ENCODE data around the gene ARHGEF1. TPM values are rescaled to one million over a fixed set of nuclear protein-coding genes. Genes with fewer than 3 reads are reported as not detected.

Gene ARHGEF1
- total RNA-seq, 2 donors from 2014 or later, result 43.8 to 104 TPM

- WGBS, 2 donors, result 46 to 50% methylated on average over 6 to 10 of the region's 10 CpGs
- Histone ChIP-seq H3K9me3 (no peaks in the 10 kb centered on the region), H3K36me3 (replicated peaks in 1 of 2; ENCODE audit: insufficient read depth in 1 of 2, low read depth in 2 of 2) (peaks cover 20 to 23% of the 10 kb centered on the region in 2 donors), H3K4me1 (peaks cover 49% of the 10 kb centered on the region), H3K27me3 (no peaks in the 10 kb centered on the region), H3K27ac (no peak overlapping the region), H3K4me3 (no peak overlapping the region)
- intact Hi-C loops (cut with DNase I), result no loop called here
- ATAC-seq (no peak), DNase-seq (no peak)
- TF ChIP-seq, protein P1, sequence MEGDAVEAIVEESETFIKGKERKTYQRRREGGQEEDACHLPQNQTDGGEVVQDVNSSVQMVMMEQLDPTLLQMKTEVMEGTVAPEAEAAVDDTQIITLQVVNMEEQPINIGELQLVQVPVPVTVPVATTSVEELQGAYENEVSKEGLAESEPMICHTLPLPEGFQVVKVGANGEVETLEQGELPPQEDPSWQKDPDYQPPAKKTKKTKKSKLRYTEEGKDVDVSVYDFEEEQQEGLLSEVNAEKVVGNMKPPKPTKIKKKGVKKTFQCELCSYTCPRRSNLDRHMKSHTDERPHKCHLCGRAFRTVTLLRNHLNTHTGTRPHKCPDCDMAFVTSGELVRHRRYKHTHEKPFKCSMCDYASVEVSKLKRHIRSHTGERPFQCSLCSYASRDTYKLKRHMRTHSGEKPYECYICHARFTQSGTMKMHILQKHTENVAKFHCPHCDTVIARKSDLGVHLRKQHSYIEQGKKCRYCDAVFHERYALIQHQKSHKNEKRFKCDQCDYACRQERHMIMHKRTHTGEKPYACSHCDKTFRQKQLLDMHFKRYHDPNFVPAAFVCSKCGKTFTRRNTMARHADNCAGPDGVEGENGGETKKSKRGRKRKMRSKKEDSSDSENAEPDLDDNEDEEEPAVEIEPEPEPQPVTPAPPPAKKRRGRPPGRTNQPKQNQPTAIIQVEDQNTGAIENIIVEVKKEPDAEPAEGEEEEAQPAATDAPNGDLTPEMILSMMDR (IDR thresholded peaks at IDR 0.05), result no peak
- no peak for TF ChIP-seq POLR2A (IDR thresholded peaks at IDR 0.05)
These were observed 14.6 kb upstream of the ARHGEF1 start for GRCh38 chr19:41868120-41868988.

DNA sequence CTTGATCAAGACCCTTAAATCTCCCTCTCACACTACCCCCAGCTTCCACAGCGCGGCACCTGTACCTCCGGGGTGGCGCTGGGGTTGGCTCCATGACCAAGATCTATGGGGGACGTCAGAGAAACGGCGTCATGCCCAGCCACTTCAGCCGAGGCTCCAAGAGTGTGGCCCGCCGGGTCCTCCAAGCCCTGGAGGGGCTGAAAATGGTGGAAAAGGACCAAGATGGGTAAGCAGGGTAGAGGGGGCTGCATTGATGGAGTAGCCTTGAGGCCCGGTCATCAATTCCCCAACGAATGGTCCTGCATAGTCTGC is 14.0 kb upstream of the ARHGEF1 start:
- ATAC-seq (no peak), DNase-seq (no peak)
- Histone ChIP-seq H3K27ac (no peak overlapping the region), H3K4me3 (no peak overlapping the region), H3K9me3 (no peaks in the 10 kb centered on the region), H3K27me3 (no peaks in the 10 kb centered on the region), H3K36me3 (replicated peaks in 1 of 2; ENCODE audit: insufficient read depth in 1 of 2, low read depth in 2 of 2) (peaks cover 19 to 22% of the 10 kb centered on the region in 2 donors), H3K4me1 (peaks cover 47% of the 10 kb centered on the region)
- no peak for TF ChIP-seq POLR2A (IDR thresholded peaks at IDR 0.05)
- TF ChIP-seq, protein P1 (IDR thresholded peaks at IDR 0.05), result no peak
- whole genome bisulfite sequencing, 2 donors, result 76 to 87% methylated on average over 10 to 12 of the region's 12 CpGs
- intact Hi-C loops (cut with DNase I), result no loop called here

- H3K9me3 ChIP-seq, result no peaks in the 10 kb centered on the region
- no peaks in the 10 kb centered on the region for H3K27me3 ChIP-seq
- 77 to 85% methylated on average over 10 to 13 of the region's 13 CpGs for WGBS, 2 donors
- H3K4me3 ChIP-seq, result no peak overlapping the region
- no peak overlapping the region for H3K27ac ChIP-seq
- no peak for ATAC-seq
- intact Hi-C loops (cut with DNase I), result no loop called here
- peaks cover 43% of the 10 kb centered on the region for H3K4me1 ChIP-seq
- TF ChIP-seq, protein P1 (IDR thresholded peaks at IDR 0.05), result no peak
- TF ChIP-seq POLR2A (IDR thresholded peaks at IDR 0.05), result no peak
- peaks cover 14 to 18% of the 10 kb centered on the region in 2 donors for H3K36me3 ChIP-seq (replicated peaks in 1 of 2; ENCODE audit: insufficient read depth in 1 of 2, low read depth in 2 of 2)
- no peak for DNase-seq
These were observed 13.5 kb upstream of the ARHGEF1 start for GRCh38 chr19:41869374-41869955.

DNA sequence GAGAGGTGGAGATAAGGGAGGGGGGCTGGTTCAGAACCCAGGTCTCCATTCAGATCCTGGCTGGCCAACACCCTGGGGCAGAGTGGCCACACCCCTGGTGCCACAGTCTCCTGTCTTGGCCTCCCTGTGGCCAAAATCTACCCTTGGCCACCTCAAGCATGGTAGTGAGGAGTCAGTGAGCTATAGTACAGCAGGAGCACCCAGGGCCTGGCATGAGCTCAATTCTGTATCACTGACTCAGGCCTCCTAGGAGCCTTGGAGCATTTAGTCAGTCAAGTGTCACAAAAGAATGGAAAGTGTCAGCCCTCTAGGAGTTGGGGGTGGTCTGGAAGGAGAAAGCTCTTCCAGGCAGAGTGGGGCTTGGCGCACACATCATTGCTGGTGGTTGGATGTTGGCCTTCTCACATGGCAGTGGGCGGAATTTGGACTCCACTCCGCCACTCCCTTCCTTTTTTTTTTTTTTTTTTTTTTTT is 12.5 kb upstream of the ARHGEF1 start:
- 63 to 69% methylated on average over 3 of the region's 3 CpGs for WGBS, 2 donors
- H3K36me3 ChIP-seq (replicated peaks in 1 of 2; ENCODE audit: insufficient read depth in 1 of 2, low read depth in 2 of 2), result peaks cover 12 to 15% of the 10 kb centered on the region in 2 donors
- intact Hi-C loops (cut with DNase I), result loop anchor here (5.0 kb wide), 1 partner anchor 77 kb away; no protein-coding TSS in a partner anchor
- no peak for ATAC-seq
- no peak overlapping the region for H3K27ac ChIP-seq
- no peak for TF ChIP-seq POLR2A (IDR thresholded peaks at IDR 0.05)
- TF ChIP-seq, protein P1 (IDR thresholded peaks at IDR 0.05), result no peak
- H3K4me3 ChIP-seq, result no peak overlapping the region
- H3K9me3 ChIP-seq, result no peaks in the 10 kb centered on the region
- DNase-seq, result no peak
- peaks cover 33% of the 10 kb centered on the region for H3K4me1 ChIP-seq
- H3K27me3 ChIP-seq, result no peaks in the 10 kb centered on the region

All from body of pancreas (tissue), 4 donors.